LHCN-M2 (cell line): ENCODE data around the gene ZNF362. TPM values are rescaled to one million over a fixed set of nuclear protein-coding genes. Genes with fewer than 3 reads are reported as not detected.
"Not testable (repeated sequence)": the region's sequence is repeated elsewhere in the genome, so short reads cannot be mapped to it uniquely, and the experiment has no call there.

Source experiments
- DNase-seq: peaks from one replicate; pipeline ENCODE4 v3.0.0-alpha.2; 2012; ENCODE audit warnings: low read depth
- total RNA-seq: library from RNA; depleted of rRNA; stranded (reverse); fragments of >200 nt; gene quantifications from 2 replicates; pipeline ENCODE4 v1.2.3, GENCODE V29; 2014

Gene ZNF362
- total RNA-seq, 1 experiment from 2014 or later, result 15.7 TPM

DNA sequence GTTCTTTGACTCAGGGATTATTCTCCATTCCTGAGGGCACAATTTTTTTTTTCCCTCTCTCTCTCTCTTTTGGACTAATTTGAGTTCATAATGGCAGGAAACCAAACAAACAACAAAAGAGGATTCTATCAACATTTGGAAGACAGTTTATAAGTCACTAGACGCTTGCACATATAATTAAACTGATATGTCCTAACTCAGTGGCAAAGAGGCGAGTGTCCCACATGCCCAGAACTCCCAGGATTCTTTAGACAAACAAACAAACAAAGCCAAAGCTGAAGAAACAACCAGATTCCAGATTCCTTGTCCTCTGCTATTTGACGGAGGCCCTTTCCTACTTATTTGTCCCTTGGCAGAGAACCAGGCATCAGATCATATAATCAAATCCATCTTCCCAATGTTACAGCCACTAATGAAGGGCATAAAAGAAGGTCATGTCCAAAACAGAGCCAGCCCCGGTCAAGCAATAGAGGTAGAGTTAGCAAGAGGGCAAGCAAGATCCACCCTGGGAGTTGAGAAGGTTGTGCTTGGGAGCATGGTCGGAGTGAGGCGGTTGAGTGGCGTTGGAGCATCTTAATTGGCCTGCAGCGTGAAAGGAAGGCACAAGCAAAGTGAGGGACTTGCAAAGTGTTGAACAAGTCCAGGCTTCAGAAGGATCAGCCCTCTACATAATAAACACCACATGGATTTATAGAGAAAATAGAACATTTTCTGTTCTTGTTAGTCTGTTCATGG is 30.3 kb downstream of the ZNF362 start:
- DNase-seq, result no peak

DNA sequence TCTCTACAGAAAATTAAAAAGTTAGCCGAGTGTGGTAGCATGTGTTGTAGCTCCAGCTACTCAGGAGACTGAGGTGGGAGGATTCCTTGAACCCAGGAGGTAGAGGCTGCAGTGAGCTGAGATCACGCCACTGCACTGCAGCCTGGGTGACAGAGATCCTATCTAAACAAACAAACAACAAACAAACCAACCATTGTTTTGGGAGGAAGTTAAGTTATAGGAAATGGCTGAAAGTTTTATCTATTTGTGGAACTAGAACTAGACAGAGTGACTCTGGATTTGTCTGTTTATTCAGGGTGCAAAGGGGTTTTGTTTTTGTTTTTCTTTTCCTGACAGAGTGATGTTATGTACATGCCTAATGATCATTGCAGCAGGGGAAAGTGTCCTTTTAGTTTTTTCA is 31.0 kb downstream of the ZNF362 start:
- no peak for DNase-seq

DNA sequence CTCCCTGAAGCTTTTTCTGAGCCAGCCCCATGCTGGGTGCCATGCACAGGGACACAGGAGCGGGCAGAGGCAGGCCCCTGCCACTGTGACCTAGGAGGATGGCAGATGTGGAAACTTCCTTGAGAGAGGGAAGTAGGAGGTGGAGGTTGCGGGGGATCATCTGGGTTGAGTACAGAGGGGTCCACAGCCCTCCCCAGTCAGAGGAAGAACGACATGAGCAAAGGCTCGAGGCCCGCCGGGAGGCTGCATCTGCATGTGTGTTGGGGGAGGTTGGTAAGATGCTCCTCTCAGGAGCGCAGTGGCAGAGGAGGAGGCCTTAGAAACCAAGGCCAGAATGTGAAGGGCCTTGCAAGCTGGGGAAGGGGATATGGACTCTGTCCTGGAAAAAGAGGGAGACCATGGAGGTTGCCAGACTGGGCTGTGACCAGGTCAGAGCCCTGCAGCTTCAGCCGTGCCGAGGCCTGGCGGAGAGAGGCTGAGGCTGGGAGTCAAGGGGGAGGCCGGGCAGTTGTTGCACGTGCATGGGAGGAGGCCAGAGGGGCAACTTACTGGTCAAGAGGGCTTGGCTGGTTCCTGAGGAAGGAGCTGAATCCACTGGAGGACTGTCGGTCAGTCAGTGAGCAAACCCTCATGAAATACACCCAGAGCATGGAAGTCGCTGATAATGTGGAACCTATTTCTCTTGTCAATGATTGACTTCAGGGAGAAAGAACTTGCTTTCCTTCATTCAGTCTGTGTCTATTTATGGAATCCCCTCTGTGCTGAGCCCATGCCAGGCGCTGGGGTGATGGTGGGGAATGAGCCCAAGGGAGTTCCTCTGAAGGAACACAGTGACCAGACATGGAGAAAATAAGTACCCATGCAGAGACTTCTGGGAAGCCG is 32.9 kb downstream of the ZNF362 start:
- DNase-seq, result no peak

GRCh38 chr1:33289858-33290154 is 33.5 kb downstream of the ZNF362 start:
- DNase-seq, result no peak

GRCh38 chr1:33290615-33291014 is 34.3 kb downstream of the ZNF362 start:
- DNase-seq, result not testable (repeated sequence)

GRCh38 chr1:33292726-33293340 is 36.5 kb downstream of the ZNF362 start:
- DNase-seq, result no peak

- DNase-seq, result no peak
Measured at GRCh38 chr1:33294071-33295010, 38.0 kb downstream of the ZNF362 start.

- no peak for DNase-seq
Measured at GRCh38 chr1:33295023-33295422, 38.7 kb downstream of the ZNF362 start.

GRCh38 chr1:33295450-33296081 is 39.3 kb downstream of the ZNF362 start:
- peak; percentile 70 for DNase-seq

DNA sequence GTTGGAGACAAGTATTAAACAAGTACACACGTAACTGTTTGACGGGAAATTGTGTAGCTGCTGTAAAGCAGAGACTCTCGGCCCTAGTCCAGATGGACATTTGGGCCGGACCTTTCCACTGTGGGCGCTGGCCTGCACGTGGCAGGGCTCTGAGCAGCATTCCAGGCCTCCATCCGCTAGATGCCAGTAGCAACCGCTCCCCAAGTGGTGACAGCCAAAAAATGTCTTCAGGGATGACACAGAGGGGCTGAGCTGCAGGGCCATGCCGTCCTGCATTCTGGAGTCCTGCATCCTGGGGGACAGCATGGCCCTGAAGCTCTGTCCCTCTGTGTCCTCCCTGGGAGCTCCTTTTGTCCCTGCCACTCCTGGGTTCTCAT is 39.8 kb downstream of the ZNF362 start:
- DNase-seq, result no peak

GRCh38 chr1:33296824-33297223 is 40.5 kb downstream of the ZNF362 start:
- DNase-seq, result no peak

- no peak for DNase-seq
Measured at GRCh38 chr1:33297911-33298622, 41.8 kb downstream of the ZNF362 start.

DNA sequence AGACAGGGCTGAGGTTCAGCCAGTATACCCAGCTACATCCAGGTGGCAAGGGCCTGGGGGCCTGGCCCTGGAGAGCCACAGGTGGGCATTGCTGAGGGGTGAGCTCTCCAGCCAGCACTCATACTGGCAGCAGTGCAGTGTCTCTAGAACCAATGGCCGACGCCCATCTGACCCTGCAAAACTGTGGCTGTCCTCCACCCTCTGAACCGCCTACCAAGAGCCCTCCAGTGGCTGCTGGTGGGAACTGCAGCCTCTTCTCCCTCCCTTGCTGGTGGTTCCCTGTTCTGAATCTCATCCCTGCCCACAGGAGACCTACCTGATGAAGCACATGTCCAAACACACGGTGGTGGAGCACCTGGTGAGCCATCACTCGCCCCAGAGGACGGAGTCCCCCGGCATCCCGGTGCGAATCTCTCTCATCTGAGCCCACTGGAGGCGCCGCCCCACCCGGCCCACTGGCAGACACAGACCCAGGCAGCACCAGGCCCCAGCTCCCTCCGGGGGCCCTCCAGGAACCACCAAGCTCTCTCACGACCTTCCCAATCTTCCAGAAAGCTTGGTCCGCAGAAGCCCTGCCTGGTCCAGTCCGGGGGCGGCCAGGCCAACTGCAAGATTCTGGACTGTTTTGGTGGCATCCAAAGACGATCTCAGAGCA is 42.5 kb downstream of the ZNF362 start:
- DNase-seq, result peak; percentile 53

DNA sequence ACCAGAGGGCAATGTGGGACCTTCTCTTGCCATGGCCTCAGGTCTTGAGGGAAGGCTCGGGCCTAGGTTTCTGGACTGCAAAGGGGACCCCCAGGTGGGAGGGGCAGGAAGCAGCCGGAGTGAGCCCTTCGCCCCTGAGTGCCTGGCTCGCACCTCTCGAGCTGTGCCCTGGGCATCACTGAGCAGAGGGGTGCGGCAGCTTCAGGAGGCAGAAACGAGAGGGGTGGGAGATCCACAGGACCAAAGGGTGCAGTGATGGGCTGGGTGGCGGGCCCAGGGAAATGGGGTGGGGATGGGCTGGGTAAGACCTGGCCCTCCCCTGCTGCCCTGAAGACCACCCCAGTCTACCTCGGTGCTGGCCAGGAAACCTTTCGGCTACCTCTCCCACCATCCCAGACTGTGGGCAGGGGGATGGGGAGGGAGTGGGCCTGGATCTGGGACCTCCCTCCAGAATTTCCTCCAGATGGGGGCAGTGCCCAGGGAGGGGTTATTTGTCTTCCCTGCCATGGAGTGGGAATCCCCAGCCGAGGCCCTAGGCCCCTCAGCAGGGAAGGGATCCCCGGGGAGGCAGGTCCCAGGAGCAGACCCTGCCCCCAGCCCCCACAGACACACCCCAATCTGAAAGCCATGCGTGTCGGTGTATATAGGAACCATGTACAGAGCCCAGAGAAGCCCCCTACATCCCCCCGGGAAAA is 43.3 kb downstream of the ZNF362 start:
- DNase-seq, result no peak

DNA sequence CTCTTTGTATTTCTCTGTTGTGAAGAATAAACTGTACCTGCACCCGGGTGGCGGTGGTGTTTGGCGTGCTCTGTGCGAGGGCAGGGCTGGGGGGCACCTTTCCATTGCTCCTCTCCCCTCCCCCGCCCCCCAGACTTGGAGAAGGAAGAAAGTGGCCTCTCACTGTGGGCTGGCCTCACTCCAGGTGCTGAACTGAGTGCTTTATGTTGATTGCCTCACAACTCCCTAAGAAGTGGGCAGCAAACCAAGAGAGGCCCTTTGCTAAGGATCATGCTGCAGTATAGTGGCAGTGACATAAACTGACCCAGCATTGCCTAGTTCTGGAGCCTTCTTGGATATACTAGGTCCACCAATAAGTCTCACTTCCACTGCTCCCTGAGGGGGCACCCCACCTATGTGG is 44.4 kb downstream of the ZNF362 start:
- no peak for DNase-seq

DNA sequence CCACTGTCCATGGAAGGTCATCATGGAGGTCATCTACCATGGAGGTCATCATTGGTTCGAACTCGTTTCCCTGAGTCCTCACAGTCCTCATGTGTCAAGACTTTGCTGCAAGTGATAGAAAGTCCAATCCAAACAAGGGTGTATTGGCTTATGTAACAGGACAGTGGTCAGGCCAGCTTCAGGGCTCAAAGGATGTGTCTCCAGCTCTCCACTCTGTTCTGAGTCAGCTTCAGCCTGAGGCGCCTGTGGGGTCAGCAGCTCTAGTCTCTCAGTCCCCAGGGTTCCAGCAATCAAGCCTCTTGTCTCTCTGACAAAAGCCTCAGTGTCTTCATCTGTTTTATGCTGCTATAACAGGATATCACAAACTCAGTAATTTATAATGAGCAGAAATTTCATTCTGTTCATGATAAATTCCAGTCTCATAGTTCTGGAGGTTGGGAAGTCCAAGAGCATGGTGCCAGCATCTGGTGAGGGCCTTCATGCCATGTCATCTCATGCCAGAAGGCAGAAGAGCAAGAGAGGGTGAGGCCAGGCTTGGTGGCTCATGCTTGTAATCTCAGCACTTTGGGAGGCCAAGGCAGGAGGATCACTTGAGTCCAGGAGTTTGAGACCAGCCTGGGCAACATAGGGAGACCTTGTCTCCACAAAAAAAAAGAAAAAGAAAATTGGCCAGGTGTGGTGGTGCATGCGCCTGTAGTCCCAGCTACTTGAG is 45.1 kb downstream of the ZNF362 start:
- no peak for DNase-seq

DNA sequence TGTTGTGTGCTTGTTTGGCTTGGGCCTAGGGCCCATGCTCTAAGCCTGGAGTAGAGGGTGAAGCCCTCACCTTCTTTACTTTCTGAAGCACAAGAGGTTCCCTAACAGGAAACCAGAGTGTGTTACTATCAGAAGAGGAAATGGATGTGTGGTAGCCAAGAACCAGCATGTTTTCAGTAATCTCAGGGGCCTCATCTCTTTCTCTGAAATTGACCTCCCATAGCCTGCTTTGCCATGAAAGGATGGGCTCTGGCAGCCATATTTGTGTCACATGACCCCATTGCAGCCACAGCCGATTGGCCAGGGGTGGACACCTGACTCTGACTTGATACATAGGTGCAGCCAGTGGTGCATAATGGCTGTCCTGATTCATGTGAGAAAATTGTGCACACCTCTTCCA is 46.0 kb downstream of the ZNF362 start:
- DNase-seq, result no peak

GRCh38 chr1:33305016-33305415 is 48.7 kb downstream of the ZNF362 start:
- DNase-seq, result no peak
